MCF 10A (cell line): ENCODE measurements around the gene MARK3. TPM values are rescaled to one million over a fixed set of nuclear protein-coding genes. Genes with fewer than 3 reads are reported as not detected.
A peak's percentile ranks its signal among the peaks of the same experiment; 100 is the strongest.

ENCODE experiments used
- BruUV-seq: library from RNA; stranded (reverse); fragments of 400-500 nt; replicated peaks from 2 replicates; lab custom pipeline; 2021; lab: Mats Ljungman, UMichigan
- CTCF ChIA-PET: fragments of 300-600 bp; sonication (Branson Sonifier 250); formaldehyde crosslinking; extraction: SDS; loops from one replicate; lab custom pipeline; 2021; ENCODE audit warnings: antibody characterized with exemption, inconsistent platforms; lab: Yijun Ruan, JAX
- POLR2A ChIA-PET: fragments of 300-600, 350-650 bp; sonication (Branson Sonifier 250); formaldehyde crosslinking; extraction: SDS; loops from one replicate; lab custom pipeline; 2020; ENCODE audit warnings: antibody characterized with exemption, inconsistent platforms; lab: Yijun Ruan, JAX
- DNase-seq: peaks from one replicate; pipeline ENCODE4 v3.0.0-alpha.2; 2018; ENCODE audit not compliant: unreplicated experiment
- H3K27ac Mint-ChIP-seq: one replicate; pipeline ENCODE4 v1.8.0; 2022; ENCODE audit warnings: mild to moderate bottlenecking, low read depth, mixed read lengths; ENCODE audit not compliant: unreplicated experiment
- H3K27me3 Mint-ChIP-seq: one replicate; pipeline ENCODE4 v1.8.0; 2022; ENCODE audit warnings: mixed read lengths; ENCODE audit not compliant: insufficient read depth, unreplicated experiment
- H3K36me3 Mint-ChIP-seq: one replicate; pipeline ENCODE4 v1.8.0; 2022; ENCODE audit warnings: mild to moderate bottlenecking, moderate library complexity, mixed read lengths; ENCODE audit not compliant: insufficient read depth, unreplicated experiment
- H3K4me1 Mint-ChIP-seq: one replicate; pipeline ENCODE4 v1.8.0; 2022; ENCODE audit warnings: mixed read lengths; ENCODE audit not compliant: insufficient read depth, unreplicated experiment
- H3K4me3 Mint-ChIP-seq: one replicate; pipeline ENCODE4 v1.8.0; 2022; ENCODE audit warnings: mild to moderate bottlenecking, moderate library complexity, mixed read lengths; ENCODE audit not compliant: unreplicated experiment
- H3K9me3 Mint-ChIP-seq: one replicate; pipeline ENCODE4 v1.8.0; 2022; ENCODE audit warnings: mixed read lengths; ENCODE audit not compliant: unreplicated experiment
- CTCF ChIP-seq: fragments of 200-600 bp; IDR thresholded peaks from one replicate; pipeline ENCODE4 v1.8.0; 2022; ENCODE audit warnings: antibody characterized with exemption, mild to moderate bottlenecking; ENCODE audit not compliant: unreplicated experiment
- intact Hi-C: fragments of 100-400 bp; cut with micrococcal nuclease; formaldehyde crosslinking; loops from 2 replicates; pipeline ENCODE4 v1.14.1; 2022
- total RNA-seq: library from RNA; stranded (reverse); gene quantifications from 2 replicates; pipeline ENCODE4 v1.2.3, GENCODE V29; 2022

MARK3 gene
- total RNA-seq, 1 experiment from 2014 or later = 130 TPM

GRCh38 chr14:103537175-103537990 lies 152.2 kb downstream of the MARK3 start:
- Mint-ChIP-seq H3K9me3 (no peaks in the 10 kb centered on the region), H3K27me3 (no peaks in the 10 kb centered on the region), H3K27ac (peak overlapping the region; percentile 72), H3K36me3 (peaks cover 39% of the 10 kb centered on the region), H3K4me1 (peaks cover 13% of the 10 kb centered on the region), H3K4me3 (no peak overlapping the region)
- no peak for TF ChIP-seq CTCF
- BruUV-seq = no TSS peak
- intact Hi-C loops = no loop called here
- DNase-seq = no peak
- ChIA-PET CTCF (no interaction called here), POLR2A (interaction anchor here (0.7 to 2.4 kb wide), 2 partner anchors 8 to 1842 kb away, joined by 4 to 15 read pairs; partner anchors contain the start of gene TRMT61A)

- no peak for TF ChIP-seq CTCF
- Mint-ChIP-seq H3K36me3 (peaks cover 39% of the 10 kb centered on the region), H3K27ac (no peak overlapping the region), H3K27me3 (no peaks in the 10 kb centered on the region), H3K9me3 (no peaks in the 10 kb centered on the region), H3K4me1 (peaks cover 13% of the 10 kb centered on the region), H3K4me3 (no peak overlapping the region)
- no peak for DNase-seq
- ChIA-PET CTCF (interaction anchor here (0.6 to 6.8 kb wide), 3 partner anchors 9 to 23 kb away, joined by 3 to 44 read pairs (median 4); no protein-coding TSS in a partner anchor), POLR2A (interaction anchor here (0.5 to 2.4 kb wide), 2 partner anchors 9 to 1483 kb away, joined by 3 to 15 read pairs; partner anchors contain the start of genes CDCA4 and TRMT61A)
- no TSS peak for BruUV-seq
- intact Hi-C loops = no loop called here
Measured at GRCh38 chr14:103538291-103539055, 153.3 kb downstream of the MARK3 start.

GRCh38 chr14:103539056-103539825 lies 154.0 kb downstream of the MARK3 start:
- H3K27me3 Mint-ChIP-seq = no peaks in the 10 kb centered on the region
- DNase-seq = no peak
- H3K27ac Mint-ChIP-seq = no peak overlapping the region
- no peak overlapping the region for H3K4me3 Mint-ChIP-seq
- POLR2A ChIA-PET = interaction anchor here (0.5 to 3.6 kb wide), 3 partner anchors 10 to 1482 kb away, joined by 3 to 61 read pairs (median 15); partner anchors contain the start of genes CDCA4 and TRMT61A
- peaks cover 34% of the 10 kb centered on the region for H3K36me3 Mint-ChIP-seq
- no peak for TF ChIP-seq CTCF
- intact Hi-C loops = no loop called here
- CTCF ChIA-PET = interaction anchor here (0.6 to 6.8 kb wide), 4 partner anchors 8 to 36 kb away, joined by 3 to 44 read pairs (median 4); no protein-coding TSS in a partner anchor
- no peaks in the 10 kb centered on the region for H3K9me3 Mint-ChIP-seq
- TSS peak; percentile 96 for BruUV-seq
- H3K4me1 Mint-ChIP-seq = peaks cover 13% of the 10 kb centered on the region
